Heart left ventricle (tissue), 13 donors: ENCODE data around the gene TLCD3B.

Source experiments
- CTCF ChIP-seq, 12 donors: fragments of 200-600 bp; sonication (generic) in 4 of 12; IDR thresholded peaks; one replicate each; pipeline versions ENCODE4 v1.5.0 to v1.8.0; 2018 to 2022; ENCODE audit warnings: antibody characterized with exemption in 12 of 12, mild to moderate bottlenecking in 5 of 12
- POLR2A ChIP-seq, 2 donors: fragments of 450-650 bp; IDR thresholded peaks; one replicate each; pipeline ENCODE4 v1.6.1; 2017; ENCODE audit warnings: antibody characterized with exemption in 2 of 2, mild to moderate bottlenecking in 2 of 2, moderate library complexity in 2 of 2
- donor health status: ischemic (EF 13 %, LVEDD 7.1; RV severe dilation, severe dysfunction).
- donor health status: DM: no; HTN: yes; CAD: no.
- donor health status: DM: no; HTN: no; CAD: no.
- donor health status: ischemic (EF 25% LVEDD 6.9; RV normal size, moderate dysfunction).
- donor health status: ischemic (EF 25% LVEDD 5.7; RV mildly dilated, moderate dysfunction).
- donor health status: ischemic (EF 35%, LVEDD 5.7; RV mildly dilated, moderate dysfunction).
- donor health status: nonischemic (EF 11% LVEDD 7.7; RV severe dilation, severe dysfunction).
- donor health status: DM: yes; HTN: yes; CAD: no.
- donor health status: PGD.
- donor health status: ischemic (EF 29% LVEDD 5.4; RV normal size, mild dysfunction).
- donor health status: nonischemic (EF 23%, LVEDD 6.1; RV moderate dilation, normal function).

DNA sequence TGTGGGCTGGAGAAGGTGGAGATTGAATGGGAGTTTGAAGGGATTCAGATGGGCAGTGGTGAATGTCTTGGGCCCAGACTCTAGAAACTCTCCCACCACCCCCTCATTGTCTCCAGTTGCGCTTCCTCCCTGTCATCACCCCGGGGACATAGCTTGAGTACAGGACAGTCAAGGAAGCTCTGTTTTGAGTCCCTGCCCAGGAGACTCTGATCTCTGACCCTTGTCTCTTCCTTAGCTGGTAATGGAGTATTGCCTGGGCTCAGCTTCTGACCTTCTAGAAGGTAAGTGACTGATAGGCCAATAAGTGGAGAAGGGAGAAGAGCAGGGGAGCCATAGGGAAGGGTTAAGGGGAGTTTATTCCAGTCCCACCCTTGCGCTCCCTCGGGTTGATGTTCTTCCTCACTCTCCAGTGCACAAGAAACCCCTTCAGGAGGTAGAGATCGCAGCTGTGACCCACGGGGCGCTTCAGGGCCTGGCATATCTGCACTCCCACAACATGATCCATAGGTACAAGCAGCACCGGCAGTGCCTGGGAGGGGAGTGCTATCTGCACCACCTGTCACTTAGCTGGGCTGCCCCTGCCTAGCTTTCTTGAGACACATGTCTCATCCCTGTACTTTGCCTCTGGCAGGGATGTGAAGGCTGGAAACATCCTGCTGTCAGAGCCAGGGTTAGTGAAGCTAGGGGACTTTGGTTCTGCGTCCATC, 52.4 kb downstream of the TLCD3B start:
- TF ChIP-seq CTCF (IDR thresholded peaks at IDR 0.05) (no peak), POLR2A (IDR thresholded peaks at IDR 0.05) (no peak)
